K562 (cell line): ENCODE measurements around the gene GYPC. TPM values are rescaled to one million over a fixed set of nuclear protein-coding genes. Genes with fewer than 3 reads are reported as not detected.

Experiments used
- ATF1 ChIP-seq, 2 experiments: fragments of 450-650 bp in 1 of 2; IDR thresholded peaks; 2 replicates each; pipeline ENCODE4 v1.6.1; 2016; ENCODE audit warnings: missing compliant biosample characterization in 1 of 2, missing genetic modification characterization in 1 of 2
- DNMT1 ChIP-seq: fragments of 450-650 bp; IDR thresholded peaks from 2 replicates; pipeline ENCODE4 v1.6.1; 2016; ENCODE audit warnings: antibody characterized with exemption, mild to moderate bottlenecking
- ELF2 ChIP-seq: fragments of 250-450 bp; sonication (Bioruptor Pico); IDR thresholded peaks from 2 replicates; pipeline ENCODE4 v1.5.0; 2021; ENCODE audit warnings: mild to moderate bottlenecking
- ETS2 ChIP-seq: IDR thresholded peaks from 2 replicates; pipeline ENCODE4 v1.6.1; 2016; ENCODE audit warnings: borderline replicate concordance, missing genetic modification characterization, mild to moderate bottlenecking, moderate library complexity, missing compliant biosample characterization; ENCODE audit not compliant: poor library complexity, severe bottlenecking
- MCM5 ChIP-seq: fragments of 450-650 bp; IDR thresholded peaks from 2 replicates; pipeline ENCODE4 v1.6.1; 2016; ENCODE audit warnings: low read depth
- NCOA6 ChIP-seq: fragments of 450-650 bp; IDR thresholded peaks from 2 replicates; pipeline ENCODE4 v1.6.1; 2017; ENCODE audit warnings: mild to moderate bottlenecking
- NELFE ChIP-seq: IDR thresholded peaks from 2 replicates; pipeline ENCODE4 v1.6.1; 2011; ENCODE audit warnings: mild to moderate bottlenecking; ENCODE audit not compliant: insufficient read depth, insufficient read length
- NFE2 ChIP-seq: IDR thresholded peaks from 2 replicates; pipeline ENCODE4 v1.6.1; 2014; ENCODE audit warnings: antibody characterized with exemption, low read depth
- NFE2L1 ChIP-seq: fragments of 450-650 bp; IDR thresholded peaks from 2 replicates; pipeline ENCODE4 v1.6.1; 2016; ENCODE audit warnings: missing genetic modification characterization, low read depth, mild to moderate bottlenecking, missing compliant biosample characterization, moderate library complexity, borderline replicate concordance
- NKRF ChIP-seq: fragments of 450-650 bp; IDR thresholded peaks from 2 replicates; pipeline ENCODE4 v1.6.1; 2016; ENCODE audit warnings: borderline replicate concordance
- PTTG1 ChIP-seq: fragments of 450-650 bp; IDR thresholded peaks from 2 replicates; pipeline ENCODE4 v1.6.1; 2016; ENCODE audit warnings: low read depth, mild to moderate bottlenecking, missing genetic modification characterization, missing compliant biosample characterization
- RB1 ChIP-seq: fragments of 450-650 bp; IDR thresholded peaks from 2 replicates; pipeline ENCODE4 v1.6.1; 2017; ENCODE audit warnings: low read depth, mild to moderate bottlenecking
- RFX5 ChIP-seq: IDR thresholded peaks from 2 replicates; pipeline ENCODE4 v1.6.1; 2011; ENCODE audit warnings: low read depth, mild to moderate bottlenecking, improper control_type of control experiment, low read length
- RFX7 ChIP-seq: fragments of 250-450 bp; sonication (Bioruptor Pico); IDR thresholded peaks from 2 replicates; pipeline ENCODE4 v1.5.1; 2021; ENCODE audit warnings: mild to moderate bottlenecking
- TAL1 ChIP-seq: fragments of 450-650 bp; IDR thresholded peaks from 2 replicates; pipeline ENCODE4 v1.6.1; 2016; ENCODE audit warnings: mild to moderate bottlenecking
- TBL1XR1 ChIP-seq, 2 experiments: IDR thresholded peaks; 2 replicates each; pipeline ENCODE4 v1.6.1; 2012; ENCODE audit warnings: improper control_type of control experiment in 2 of 2, low read length in 2 of 2, mild to moderate bottlenecking in 1 of 2
- TCF7 ChIP-seq: sonication (generic); IDR thresholded peaks from 2 replicates; pipeline ENCODE4 v1.6.1; 2016; ENCODE audit warnings: antibody characterized with exemption, borderline replicate concordance
- XRCC5 ChIP-seq: fragments of 200-400 bp; formaldehyde crosslinking; IDR thresholded peaks from 2 replicates; pipeline ENCODE4 v1.6.1; 2017; ENCODE audit warnings: low read depth, mild to moderate bottlenecking, low read length
- ZBTB2 ChIP-seq: fragments of 450-650 bp; IDR thresholded peaks from 2 replicates; pipeline ENCODE4 v1.6.1; 2016; ENCODE audit warnings: antibody characterized with exemption
- ZFP36 ChIP-seq: fragments of 150-350 bp; IDR thresholded peaks from 2 replicates; pipeline ENCODE4 v1.6.1; 2018; ENCODE audit warnings: low read length, low read depth; ENCODE audit not compliant: partially characterized antibody
- ZKSCAN3 ChIP-seq: fragments of 250-450 bp; sonication (Bioruptor Pico); IDR thresholded peaks from 2 replicates; pipeline ENCODE4 v1.4.0; 2020
- ZNF263 ChIP-seq: sonication (generic); formaldehyde crosslinking; IDR thresholded peaks from 2 replicates; pipeline ENCODE4 v1.8.0; 2022; ENCODE audit warnings: mild to moderate bottlenecking, missing genetic modification reagents, borderline replicate concordance
- ZNF507 ChIP-seq: conservative IDR thresholded peaks from 2 replicates; pipeline ENCODE4 v1.6.1; 2017; ENCODE audit warnings: missing genetic modification characterization, missing compliant biosample characterization
- ZNF707 ChIP-seq: fragments of 250-450 bp; sonication (Bioruptor Pico); conservative IDR thresholded peaks from 2 replicates; pipeline ENCODE4 v1.8.0; 2022; ENCODE audit warnings: inconsistent platforms, mild to moderate bottlenecking, moderate library complexity
- ZNF717 ChIP-seq: fragments of 250-450 bp; sonication (Bioruptor Pico); IDR thresholded peaks from 2 replicates; pipeline ENCODE4 v1.5.0; 2021
- ZNF740 ChIP-seq, 3 experiments: fragments of 200-800 bp in 1 of 3; sonication (Bioruptor generic) in 1 of 3; sonication (generic) in 1 of 3; formaldehyde crosslinking in 1 of 3; IDR thresholded peaks; 2 replicates each; pipeline versions ENCODE4 v1.6.1 to v1.8.0; 2016 to 2022; ENCODE audit warnings: mild to moderate bottlenecking in 2 of 3, missing compliant biosample characterization in 2 of 3, missing genetic modification characterization in 2 of 3, missing genetic modification reagents in 1 of 3
- polyA plus RNA-seq, 8 experiments: library from polyadenylated mRNA; depleted of rRNA in 4 of 8; stranded (reverse) in 5 of 8; unstranded in 3 of 8; fragments of >200 nt; fragmentation: Nextera tagmentation in 2 of 8; fragmentation: Illumina TruSeq in 1 of 8; extraction: Ambion mirVana in 2 of 8; extraction: Trizol in 1 of 8; gene quantifications; 2 replicates each; pipeline versions ENCODE4 v1.2.1 to v1.2.3, GENCODE V29; 2011 to 2014; ENCODE audit warnings: inconsistent platforms in 1 of 8, missing spikeins in 1 of 8
- total RNA-seq, 7 experiments: library from RNA; depleted of rRNA in 6 of 7; stranded (reverse); fragments of >200 nt in 6 of 7; fragmentation: Illumina TruSeq in 2 of 7; extraction: Trizol in 2 of 7; gene quantifications; 2 replicates each; pipeline versions ENCODE4 v1.2.1 to v1.2.3, GENCODE V29; 2011 to 2021; ENCODE audit warnings: low replicate concordance in 1 of 7

The GYPC gene
- total and polyA plus RNA-seq, 9 of the 15 experiments (the other 6 are each of a cell fraction or from before 2014, with no cell fraction given): 50.6 to 282 (median 194) TPM

GRCh38 chr2:126674075-126674744 lies 18.3 kb downstream of the GYPC start (continued):
- peak; percentile 59; the same call in 1 of the 2 replicates for TF ChIP-seq ZNF707 (CRISPR knock-in tag)
- TF ChIP-seq ZFP36: no peak
- TF ChIP-seq TAL1: peak; percentile 99
- peak; percentile 91 to 94 for TF ChIP-seq TBL1XR1 (IDR thresholded peaks at IDR 0.05; ENCODE audit: low read length in 2 of 2)
- no peak for TF ChIP-seq NFE2L1
- no peak for TF ChIP-seq ZNF717 (CRISPR knock-in tag)
- no peak for TF ChIP-seq RFX5
- 0 out of 2 replicates have a peak, but pooled peaks have one; percentile 6 for TF ChIP-seq ZNF740 (CRISPR knock-in tag; IDR thresholded peaks at IDR 0.05)
- TF ChIP-seq ZNF740 (tag; IDR thresholded peaks at IDR 0.05): no peak; a peak in 1 of 4 replicates
- TF ChIP-seq ZKSCAN3 (CRISPR knock-in tag): no peak
- TF ChIP-seq PTTG1 (tag): no peak
- TF ChIP-seq ZNF507: no peak
- TF ChIP-seq NFE2: peak; percentile 21; the same call in 1 of the 2 replicates
- TF ChIP-seq ETS2: no peak
- peak; percentile 72; the same call in 1 of the 2 replicates for TF ChIP-seq ZNF263 (CRISPR knock-in tag)
- TF ChIP-seq ELF2 (CRISPR knock-in tag): no peak
- TF ChIP-seq TCF7: no peak
- TF ChIP-seq ATF1 (CRISPR knock-in tag; IDR thresholded peaks at IDR 0.05): no peak
- peak; percentile 20; the same call in 1 of the 2 replicates for TF ChIP-seq ATF1 (tag; IDR thresholded peaks at IDR 0.05)
- no peak for TF ChIP-seq DNMT1
- TF ChIP-seq NELFE: no peak
- TF ChIP-seq XRCC5: peak; percentile 65; the same call in 1 of the 2 replicates
- peak; percentile 27 for TF ChIP-seq ZBTB2
- no peak for TF ChIP-seq RFX7 (CRISPR knock-in tag)
- TF ChIP-seq NKRF: no peak
- TF ChIP-seq MCM5: no peak
- peak; percentile 83 for TF ChIP-seq RB1
- TF ChIP-seq NCOA6: no peak
